GM18858 (cell line): ENCODE results near the gene SCN4A.
"Not testable (repeated sequence)": the region's sequence is repeated elsewhere in the genome, so short reads cannot be mapped to it uniquely, and the experiment has no call there.

Experiments used
- ATAC-seq: cut with Tn5 transposase; IDR thresholded peaks from one replicate; pipeline ENCODE4 v1.9.1; 2021; ENCODE audit not compliant: unreplicated experiment

The SCN4A gene

DNA sequence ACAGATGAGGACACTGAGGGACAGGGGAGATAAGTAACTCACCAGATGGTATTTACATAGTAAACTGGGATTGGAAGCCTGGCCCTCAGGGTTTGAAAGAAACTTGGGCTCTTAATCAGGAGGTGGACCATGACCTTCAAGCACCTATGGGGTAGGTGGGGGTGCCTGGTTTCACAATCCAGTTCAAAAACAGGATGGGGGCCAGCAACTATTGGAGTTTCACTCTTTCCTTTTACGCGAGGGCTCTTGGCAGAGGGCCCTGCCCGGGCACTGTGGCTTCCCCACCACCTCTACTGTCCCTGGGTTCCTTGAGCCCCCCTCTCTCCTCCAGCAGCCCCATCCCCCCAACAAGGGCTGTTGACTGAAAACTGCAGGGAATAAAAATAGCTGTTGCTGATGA is 14.1 kb upstream of the SCN4A start:
- no peak for ATAC-seq

DNA sequence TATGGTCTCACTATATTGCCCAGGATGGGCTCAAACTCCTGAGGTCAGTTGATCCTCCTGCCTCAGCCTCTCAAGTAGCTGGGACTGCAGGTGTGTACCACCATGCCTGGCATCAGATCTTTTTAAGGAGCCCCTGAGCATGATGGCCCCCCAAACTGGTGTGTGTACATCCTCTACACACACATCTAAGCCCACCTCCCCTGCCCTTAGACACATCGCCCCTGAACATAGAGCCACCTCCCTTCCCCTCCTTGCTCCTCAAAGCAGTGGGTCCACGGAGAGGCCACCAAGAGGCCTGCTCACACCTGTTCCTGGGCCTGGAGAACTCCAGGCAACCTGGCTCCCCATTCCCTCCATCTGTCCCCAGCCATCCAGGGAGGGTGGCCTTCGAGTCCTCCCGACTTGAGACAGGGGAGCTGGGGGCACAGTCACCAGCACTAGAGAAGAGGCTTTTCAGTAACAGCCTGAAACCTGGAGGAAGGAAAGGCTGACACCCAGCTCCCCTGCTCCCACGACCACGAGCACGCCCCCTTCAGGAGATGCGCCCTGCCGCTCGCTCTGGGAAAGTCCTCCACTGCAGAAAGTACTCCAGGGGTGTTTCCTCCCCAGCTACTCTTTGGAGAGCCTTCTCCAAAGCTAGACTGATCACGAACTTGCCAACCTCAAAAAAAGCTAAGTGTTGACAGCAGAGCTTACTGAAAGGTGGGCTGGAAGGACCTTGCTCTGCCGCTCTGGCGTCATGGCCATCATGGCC is 12.8 kb upstream of the SCN4A start:
- ATAC-seq: no peak

GRCh38 chr17:63984651-63985386 is 12.1 kb upstream of the SCN4A start:
- ATAC-seq: no peak

GRCh38 chr17:63984236-63984635 is 11.5 kb upstream of the SCN4A start:
- no peak for ATAC-seq

DNA sequence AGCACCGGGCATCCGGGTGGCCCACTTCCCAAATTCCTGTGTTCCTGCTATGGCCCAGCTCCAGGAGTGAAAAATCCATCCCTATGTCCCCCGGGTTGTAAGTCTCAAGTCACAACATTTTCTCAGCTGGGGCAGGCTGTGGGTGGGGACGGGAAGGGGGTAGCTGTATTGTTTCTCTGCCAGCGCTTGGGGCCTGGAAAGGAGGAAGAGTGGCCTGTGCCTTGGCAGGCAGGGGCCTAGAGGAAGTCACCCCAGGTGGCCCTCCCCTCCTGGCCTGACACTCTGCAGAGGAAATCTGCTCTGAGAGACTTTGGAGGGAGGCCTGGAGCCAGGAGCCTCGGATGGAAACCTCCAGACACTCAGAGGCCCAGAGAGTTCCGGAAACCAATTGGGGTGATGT is 10.6 kb upstream of the SCN4A start:
- ATAC-seq: no peak

DNA sequence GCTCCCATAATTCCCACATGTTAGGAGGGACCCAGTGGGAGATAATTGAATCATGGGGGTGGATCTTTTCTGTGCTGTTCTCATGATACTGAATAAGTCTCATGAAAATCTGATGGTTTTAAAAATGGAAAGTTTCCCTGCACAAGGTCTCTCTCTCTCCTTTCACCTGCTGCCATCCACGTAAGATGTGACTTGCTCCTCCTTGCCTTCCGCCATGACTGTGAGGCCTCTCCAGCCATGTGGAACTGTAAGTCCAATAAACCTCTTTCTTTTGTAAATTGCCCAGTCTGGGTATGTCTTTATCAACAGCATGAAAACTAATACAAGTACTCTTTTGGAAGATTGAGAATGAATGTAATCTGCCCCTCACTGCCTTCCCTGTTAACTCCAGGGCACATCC is 9.9 kb upstream of the SCN4A start:
- not testable (repeated sequence) for ATAC-seq

DNA sequence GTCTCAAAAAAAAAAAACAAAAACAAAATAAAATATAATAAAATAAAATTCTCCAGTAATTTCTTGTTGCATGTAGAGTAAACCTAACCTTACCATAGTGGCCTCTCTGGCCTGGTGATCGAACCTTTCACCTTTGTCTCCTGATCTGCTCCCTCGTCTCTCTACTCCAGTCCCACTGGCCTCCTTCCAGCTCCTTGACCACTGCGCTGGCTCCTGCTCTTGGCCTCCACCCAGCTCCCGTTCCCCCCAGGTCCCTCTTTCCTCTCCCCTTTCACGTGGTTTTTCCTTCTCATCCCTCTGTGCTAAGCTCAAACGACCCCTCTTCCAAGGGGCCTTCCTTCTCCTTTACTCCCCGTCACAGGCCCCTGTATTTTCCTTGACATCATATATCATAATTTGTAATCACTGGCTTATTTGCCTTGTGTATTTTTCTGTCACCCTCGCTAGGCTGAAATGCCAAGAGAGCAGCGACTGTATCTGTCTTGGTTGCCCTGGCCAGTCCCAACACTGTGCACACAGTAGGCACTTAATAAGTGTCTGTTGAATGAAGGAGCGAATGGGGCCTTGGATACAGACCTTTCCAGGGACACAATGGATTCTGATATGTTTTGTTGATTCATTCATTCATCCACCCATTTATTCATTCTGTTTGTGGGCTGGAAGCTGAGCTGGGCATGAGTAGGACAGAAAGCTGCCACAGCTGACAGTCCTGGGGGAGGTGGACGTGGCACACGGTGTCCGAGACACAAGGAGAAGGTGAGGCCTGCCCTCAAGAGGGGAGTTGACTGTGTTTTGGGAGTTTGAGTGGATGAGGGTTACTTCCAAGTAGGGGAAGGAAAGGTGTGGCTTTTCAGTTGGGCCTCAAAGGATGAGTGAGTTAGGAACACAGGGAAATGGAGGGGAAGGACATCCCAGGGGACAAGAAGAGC is 5.8 kb upstream of the SCN4A start:
- ATAC-seq: no peak

DNA sequence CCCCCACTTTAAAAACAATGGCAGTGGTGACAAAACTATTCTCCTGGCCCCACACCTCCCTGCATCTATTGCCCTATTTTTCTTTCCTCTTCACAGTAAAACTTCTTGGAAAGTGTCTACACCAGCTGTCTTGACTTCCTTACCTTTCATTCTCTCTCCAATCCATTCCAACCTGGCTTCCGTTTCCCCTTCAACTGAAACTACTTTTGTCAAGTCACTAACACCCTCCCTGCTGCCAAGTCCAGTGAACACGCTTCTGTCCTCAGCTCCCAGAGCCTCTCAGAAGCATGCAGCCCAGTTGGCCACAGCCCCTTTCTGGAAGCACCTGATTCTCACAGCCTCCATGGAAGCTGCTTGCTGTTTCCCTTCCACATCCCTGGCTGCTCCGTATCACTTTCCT is 4.0 kb upstream of the SCN4A start:
- ATAC-seq: no peak

DNA sequence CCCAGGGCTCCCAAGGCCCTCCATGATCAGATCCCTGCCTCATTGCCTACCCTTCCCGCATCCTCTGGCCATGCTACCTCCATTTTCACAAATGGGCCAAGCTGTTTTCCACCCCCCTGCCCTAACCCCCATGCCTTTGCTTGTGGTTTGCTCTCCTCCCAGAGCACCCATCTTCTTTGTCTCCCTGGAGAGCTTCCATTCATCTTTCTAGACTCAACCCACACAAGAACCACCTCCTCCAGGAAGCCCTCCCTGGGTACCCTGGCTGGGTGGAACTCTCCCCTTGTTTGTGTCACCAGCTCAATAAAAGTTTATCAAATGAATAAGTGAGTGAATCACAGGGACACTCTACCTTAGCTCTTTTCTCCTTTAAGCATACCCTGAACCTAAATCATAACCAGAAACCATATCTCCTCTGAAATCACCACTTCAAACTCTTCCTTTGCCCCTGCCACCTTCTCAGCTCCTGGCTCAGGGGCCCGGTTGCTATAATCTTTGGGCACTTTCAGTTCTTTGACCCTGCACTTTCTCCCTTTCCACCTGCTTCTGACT is 2.9 kb upstream of the SCN4A start:
- ATAC-seq: no peak

- ATAC-seq: no peak
Observed at GRCh38 chr17:63974594-63975192, 2.0 kb upstream of the SCN4A start.

DNA sequence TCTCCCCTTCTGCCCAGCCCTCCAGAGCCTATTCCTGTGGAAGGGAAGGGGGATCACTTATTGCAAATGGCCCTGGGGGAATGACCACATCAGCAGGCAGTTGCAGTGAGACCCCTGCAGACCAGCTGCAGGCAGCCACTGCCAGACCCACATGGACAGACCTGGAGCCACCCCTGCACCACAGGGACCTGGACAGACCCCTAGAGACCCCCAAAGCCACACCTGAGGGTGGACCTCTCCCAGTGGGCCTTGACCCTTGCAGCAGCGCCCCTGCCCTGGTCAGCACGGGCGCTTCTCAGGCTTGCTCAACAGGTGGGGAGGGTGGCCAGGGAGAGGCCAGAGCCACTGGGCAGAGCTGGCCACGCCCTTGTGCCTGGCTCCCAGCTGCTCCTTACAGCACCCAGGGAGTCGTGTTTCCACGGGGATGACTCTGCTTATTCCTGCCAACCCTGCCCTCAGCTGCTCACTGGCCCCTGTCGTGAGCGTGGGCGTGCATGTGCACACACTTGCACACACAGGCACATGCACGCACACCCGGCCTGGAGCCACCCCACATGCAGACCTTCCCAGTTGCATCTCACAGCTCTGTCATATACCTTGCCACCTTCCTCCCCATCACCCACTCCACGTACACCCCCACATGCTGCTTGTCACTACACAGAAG is 1.3 kb upstream of the SCN4A start:
- ATAC-seq: no peak

DNA sequence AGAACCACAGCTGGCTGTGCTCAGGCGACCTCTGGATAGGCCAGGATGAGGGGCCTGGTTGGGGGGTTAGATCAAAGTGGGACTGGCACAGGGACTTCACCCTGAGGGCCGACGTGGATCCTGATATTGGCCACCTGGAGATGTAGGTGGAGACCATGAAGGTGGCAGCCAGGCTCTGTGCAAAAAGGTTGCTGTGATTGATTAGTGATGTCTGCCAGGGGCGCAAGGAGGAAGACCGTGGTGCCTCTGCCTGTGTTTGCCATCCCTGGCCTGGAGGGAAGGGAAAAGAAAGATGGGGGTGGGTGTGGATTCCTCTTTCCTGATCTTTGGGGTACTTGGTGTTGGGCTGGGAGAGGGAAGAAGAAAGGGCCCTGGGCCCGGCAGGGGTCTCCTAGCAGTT is 529 bp upstream of the SCN4A start:
- ATAC-seq: no peak

DNA sequence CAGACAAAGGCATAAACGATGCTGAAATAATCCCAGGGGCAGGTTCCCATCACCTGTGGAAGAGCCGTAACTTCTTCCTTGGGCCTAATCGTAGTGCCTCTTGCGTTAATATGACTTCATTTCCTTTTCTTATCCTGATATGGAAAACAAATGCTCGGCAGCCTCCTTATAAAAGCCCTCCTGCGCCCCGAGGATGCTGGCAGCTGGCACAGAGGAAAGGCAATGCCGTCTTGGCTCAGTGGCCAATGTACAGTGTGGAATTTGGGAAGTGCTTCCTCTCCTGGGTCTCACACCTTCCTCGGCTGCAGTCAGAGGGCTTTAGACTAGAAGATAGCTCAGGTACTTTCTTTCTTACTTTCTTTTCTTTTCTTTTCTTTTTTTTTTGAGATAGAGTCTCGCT is 3.4 kb downstream of the SCN4A start:
- no peak for ATAC-seq

DNA sequence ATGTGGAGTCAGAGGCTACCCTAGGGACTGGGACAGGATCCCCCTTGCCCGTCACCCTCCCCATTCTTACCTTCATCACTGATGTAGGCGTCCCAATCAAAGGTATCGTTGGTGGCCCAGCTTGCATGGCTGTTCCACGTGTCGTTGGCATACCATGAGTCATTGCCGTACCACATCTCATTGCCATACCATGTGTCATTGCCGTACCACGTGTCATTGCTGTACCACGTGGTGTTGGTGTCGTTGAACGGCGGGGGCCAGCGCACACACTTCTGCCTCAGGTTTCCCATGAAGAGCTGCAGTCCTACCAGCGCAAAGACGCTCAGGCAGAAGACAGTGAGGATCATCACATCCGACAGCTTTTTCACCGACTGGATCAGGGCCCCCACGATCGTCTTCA is 4.8 kb downstream of the SCN4A start:
- no peak for ATAC-seq

GRCh38 chr17:63966646-63967264 is 6.0 kb downstream of the SCN4A start:
- no peak for ATAC-seq

DNA sequence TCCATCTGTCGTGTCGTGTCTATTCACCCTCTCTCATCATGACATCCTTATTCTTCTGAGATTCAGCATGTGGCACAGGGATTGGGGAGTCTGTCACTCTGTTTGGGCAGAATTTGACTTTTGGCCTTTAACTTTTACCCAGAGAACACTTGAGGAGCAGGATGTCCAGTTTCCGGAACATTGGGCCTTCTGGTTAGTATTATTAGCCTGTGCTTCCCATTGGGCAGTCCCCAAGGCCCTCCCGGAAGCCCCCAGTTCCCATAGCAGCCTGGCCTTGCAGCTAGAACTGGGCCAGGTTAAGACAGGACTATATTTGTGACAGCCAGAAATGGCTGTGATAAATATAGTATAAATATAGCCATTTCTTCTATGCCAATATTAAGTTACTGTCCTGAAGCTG is 9.6 kb downstream of the SCN4A start:
- no peak for ATAC-seq

GRCh38 chr17:63962298-63962744 is 10.4 kb downstream of the SCN4A start:
- ATAC-seq: no peak

- ATAC-seq: no peak
Observed at GRCh38 chr17:63961355-63962212, 11.1 kb downstream of the SCN4A start.

- no peak for ATAC-seq
Observed at GRCh38 chr17:63960430-63960829, 12.3 kb downstream of the SCN4A start.
